GM04504 (cell line): Measurements from ENCODE around the gene APOL3.
"Not testable (repeated sequence)": the region's sequence is repeated elsewhere in the genome, so short reads cannot be mapped to it uniquely, and the experiment has no call there.

Experiments
- DNase-seq: peaks from one replicate; pipeline ENCODE4 v3.0.0-alpha.2; 2012; ENCODE audit warnings: low read depth

Gene APOL3

DNA sequence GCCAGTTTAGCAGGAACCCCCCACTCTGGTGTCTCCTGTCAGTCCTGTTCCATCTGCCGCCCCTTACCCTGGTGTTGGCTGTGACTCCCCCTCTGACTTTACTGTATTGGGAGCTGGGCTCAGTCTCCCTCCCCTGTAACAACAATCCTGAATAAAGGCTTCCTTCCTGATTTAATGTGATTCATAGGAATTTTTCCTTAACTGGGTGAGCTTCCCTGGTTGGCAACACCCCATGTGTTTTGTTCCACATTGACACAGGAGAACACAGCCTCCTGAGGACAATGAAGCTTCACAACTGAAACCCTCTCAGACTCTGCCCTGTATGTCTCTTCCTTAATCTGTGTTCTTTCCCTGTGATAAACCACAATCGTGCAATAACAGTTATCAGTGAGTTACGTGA lies 32.6 kb upstream of the APOL3 start:
- DNase-seq = no peak

DNA sequence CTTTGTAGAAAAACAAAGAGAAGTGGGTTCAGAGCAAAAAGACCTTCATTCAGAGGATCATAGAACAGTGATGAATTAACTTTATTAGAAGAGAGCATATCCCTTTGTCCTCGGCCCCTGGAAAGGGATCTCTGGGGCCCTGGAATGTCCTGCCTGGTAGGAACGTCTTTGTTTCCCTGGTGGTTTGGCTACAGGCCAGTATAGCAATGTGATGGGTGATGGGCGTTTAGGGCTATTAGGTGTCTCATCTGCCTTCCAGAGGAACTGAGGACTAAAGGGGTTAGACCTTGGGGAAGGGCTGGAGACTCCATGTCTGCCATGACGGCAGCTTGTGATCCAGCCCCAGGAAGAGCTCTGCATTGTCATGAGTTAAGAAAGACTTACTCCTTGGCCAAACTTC lies 32.0 kb upstream of the APOL3 start:
- DNase-seq = no peak

DNA sequence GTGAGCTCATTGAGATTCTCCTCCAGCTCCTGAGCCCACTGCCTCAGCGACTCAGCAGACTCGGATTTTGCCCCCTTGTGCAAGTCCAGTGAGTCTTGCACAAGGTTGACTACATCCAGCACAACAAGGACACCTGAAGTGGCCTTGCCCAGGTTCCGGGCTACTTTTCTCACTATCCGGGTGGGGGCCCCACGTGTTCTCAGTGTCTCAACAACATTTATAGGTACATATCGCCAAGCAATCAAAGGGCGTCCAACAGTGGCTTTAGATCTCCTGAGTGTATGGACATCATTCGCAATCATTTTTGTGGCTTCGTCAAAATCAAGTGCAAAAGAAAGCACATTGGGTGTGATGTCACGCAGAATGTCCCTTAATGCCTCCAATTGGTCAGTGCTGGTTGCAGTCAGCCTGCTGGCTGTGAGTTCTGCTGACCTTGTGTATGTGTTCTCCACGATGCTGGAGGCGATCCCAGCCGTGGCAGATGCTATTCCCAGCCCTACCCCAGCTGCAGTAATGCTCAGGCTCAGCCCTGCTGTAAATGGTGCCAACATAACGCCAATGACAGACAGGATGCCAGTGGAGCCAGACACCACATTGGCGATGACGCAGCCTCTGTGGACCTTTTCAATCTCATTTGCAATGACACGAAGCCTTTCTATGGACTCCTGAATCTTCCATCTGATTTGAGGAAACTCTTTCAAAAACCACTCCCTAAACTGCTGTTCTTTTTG lies 30.7 kb upstream of the APOL3 start:
- peak; percentile 72 for DNase-seq

DNA sequence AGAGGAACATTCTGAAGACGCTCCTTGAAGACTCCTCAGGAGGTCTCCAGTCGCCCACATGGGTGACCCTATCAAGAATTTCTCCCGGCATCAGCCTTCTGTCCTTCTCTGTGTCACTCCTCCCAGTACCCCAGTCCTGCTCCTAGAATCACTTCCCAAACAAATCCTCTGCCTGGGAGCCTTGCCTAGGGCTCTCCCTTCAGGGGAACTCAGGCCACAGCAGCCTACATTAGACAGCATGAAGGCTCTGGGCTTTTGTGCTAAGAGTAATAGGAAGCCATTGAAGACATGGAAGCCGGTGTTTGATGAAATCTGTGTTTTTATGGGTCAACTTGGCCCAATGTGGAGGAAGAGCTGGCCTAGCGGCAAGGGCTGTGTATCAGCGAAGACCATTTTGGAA lies 27.3 kb upstream of the APOL3 start:
- not testable (repeated sequence) for DNase-seq

DNA sequence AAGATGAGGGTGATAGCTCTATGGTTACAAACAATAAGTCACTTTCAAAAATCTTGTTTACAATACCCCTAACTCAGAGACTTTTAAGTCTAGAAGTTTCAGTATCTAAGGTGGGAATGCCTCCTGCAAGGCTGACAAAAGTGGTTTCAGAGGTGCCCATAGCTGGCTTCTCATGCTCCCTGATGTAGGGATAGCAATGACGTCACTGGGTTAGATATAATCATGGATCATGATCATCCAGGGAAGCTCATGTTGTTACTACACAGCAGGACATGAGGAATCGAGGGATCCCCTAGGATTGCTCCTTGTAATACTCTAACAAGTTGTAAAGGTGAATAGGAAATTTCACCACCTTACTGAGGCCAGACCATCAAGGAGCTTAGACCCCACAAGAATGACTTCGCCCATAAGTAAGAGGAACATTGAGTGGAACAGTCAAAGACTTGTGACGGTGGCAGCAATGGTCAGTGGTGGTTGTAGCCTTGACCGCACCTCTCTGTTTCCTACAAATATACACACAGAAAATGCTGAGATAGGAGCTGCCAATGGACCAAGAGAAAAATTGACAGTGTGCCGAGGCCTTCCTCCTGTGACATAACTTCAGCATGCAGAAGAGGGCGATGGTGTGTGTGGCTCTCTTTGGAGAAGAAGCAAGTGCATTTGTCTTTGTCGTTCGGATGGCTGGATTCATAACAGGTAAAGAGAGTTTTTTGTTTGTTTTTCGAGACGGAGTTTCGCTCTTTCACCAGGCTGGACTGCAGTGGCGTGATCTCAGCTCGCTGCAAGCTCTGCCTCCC lies 25.5 kb upstream of the APOL3 start:
- DNase-seq = no peak

DNA sequence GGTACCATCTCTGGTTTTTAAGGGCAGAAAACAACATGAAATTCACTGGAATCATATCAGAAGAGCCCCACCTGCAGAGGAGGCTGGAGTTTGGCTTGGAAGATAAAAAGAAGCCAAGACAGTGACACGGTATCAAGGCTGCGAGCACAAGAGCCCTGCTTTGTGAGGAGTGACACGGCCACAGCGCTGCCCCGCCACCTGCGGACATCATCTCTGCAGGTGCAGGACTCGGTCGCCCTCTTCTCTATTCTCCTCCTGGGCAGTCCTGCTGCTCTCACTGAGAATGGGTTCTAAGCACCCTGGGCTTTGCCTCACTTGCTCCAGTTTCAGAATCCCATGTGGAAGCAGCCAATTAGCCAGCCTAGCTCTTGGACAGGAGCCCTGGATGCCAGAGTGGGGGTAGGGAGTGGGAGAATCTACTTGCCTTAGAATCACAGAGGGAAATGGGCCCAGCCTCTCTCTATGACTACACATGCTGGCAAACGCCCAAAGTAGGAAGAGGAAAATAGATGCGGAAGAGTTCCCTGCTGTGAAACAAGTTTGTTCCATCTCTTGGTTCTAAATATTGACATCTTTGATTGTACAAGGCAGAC lies 24.0 kb upstream of the APOL3 start:
- no peak for DNase-seq

DNA sequence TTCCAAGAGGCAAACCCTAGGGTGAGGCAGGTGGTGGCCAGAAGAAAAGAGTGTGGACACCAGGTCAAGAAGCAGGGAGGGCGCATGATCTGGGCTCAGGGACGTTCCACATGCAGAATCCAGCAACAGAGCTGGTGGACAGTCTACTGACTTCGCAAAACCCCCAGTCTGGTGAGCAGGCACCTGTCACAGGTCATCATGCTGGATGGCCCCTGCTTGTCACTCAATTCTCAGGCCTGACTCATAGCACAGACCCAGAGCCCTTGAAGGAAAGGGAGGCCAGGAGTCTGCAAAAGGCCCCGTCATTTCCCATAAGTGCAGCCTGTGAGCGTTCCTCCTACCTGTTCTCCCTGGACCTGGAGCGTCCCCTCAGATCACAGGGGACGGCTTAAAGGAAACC lies 22.9 kb upstream of the APOL3 start:
- no peak for DNase-seq

DNA sequence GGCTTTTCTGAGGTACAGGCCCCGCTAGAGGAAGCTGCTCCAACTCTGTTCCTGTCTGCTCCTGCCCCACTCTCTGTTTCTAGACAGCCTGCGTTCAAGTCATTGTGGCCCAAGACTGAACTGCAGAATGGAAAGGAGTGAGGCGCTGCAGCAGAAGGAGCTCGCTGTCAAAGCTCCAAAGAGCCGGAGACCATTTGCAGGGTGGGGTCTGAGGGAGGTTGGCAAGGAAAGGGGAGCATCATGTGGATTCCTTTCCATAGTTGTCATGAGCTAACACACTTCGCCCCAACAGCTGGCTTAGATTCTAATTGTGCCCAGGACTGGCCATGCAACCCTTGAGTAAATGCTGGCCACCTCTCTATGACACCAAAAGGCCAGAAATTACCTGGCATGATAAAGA lies 22.3 kb upstream of the APOL3 start:
- DNase-seq = no peak

DNA sequence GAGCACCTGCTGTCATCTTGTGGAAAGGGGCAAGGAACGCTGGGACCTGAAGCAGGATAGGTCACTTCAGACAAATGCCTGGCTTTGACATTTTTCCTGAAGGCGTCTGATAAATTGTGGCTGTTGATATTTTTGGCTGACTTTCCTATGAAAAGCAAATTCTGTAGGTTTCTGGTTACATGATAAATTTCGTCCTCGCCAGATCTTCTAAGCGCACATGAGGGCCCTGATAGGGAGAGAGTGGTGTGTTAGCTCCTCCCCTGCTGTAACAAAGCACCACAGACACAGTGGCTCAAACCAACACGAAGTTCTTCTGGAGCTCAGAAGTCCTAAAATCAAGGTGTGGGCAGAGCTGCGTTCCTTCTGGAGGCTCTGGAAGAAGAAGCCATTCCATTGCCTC lies 21.5 kb upstream of the APOL3 start:
- no peak for DNase-seq

DNA sequence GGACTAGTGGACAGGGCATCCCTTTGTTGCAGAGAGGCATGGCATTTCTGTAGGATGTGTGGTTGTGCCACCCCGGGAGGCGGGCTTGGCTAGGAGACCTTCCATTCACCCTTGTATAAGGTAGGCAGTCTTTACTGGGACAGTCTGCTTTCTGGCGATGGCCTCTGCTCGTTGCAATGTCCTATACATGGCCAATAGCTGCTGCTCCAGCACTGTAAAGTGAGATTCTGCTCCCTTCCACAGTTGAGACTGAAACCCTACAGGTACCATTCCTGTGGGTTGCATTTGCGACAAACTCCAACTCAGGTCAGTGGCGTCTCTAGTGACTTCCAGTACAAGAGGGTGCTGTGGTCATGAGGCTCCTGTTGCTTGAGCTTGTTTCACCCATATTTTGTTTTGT lies 20.4 kb upstream of the APOL3 start:
- no peak for DNase-seq

DNA sequence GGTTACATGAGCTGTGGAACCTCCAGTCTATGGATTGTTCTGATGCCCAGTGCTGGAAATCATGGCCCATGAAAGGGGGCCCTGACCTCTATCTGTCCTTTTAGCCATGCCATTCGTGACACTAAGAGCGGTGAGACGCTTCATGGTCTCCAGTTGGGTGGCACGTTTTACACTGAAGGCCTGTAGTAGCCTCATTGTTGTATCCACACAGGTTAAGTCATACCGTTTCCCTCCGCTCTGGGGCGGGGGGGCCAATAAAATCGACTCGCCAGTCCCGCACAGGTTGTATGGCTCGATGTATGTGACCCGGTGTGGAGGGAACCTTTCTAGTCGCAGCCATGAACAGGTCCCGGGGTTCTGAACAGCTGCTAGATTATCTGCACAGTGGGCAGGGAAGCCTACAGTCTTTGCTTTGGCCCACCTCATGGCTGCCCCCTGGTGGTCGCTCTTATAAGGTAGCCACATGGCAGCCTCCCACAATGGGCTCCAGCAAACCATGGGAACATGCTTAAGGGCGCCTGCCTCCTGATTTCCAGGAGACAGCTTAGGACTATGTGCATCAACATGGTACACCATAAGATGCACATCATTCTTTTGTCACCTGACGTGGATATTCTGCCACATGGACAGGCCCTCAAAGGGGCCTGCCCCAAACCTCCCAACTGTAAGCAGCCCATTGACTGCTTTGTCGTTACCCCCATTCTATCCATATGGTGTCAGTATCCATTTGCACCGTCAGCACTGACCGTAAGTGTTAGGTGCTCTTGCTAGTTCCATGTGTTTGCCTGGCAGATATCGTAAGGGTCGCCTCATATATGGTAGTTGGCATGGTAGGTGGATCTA lies 19.7 kb upstream of the APOL3 start:
- no peak for DNase-seq

DNA sequence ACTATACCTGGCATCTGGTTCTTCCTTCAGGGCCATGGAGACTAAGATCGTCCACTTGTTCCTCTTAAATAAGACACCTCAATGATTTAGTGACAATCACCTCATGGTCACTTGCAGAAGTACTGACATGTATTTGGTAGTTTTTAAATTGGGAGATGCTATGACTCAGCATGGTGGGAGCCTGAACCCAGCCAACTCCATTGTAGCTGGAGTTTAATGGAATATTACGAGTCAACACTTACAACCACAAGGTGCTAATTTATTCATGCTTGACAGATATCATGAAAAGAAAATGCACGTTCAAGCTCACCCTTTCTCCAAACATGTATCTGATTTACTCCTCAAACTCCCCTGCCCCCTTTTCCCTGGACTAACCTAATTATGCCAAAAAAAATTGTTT lies 16.6 kb upstream of the APOL3 start:
- no peak for DNase-seq

DNA sequence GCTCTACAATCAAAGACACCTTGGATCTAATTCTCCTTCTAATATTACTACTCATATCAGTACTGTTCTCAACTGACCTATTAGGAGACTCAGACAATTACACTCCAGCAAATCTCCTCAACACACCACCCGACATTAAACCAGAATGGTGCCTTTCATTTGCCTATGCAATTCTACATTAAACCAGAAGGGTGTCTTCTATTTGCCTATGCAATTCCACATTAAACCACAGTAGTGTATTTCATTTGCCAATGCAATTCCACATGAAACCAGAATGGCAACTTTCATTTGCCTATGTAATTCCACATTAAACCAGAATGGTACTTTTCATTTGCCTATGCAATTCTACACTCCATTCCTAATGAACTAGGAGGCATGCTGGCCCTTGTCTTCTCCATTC lies 15.3 kb upstream of the APOL3 start:
- DNase-seq = no peak

DNA sequence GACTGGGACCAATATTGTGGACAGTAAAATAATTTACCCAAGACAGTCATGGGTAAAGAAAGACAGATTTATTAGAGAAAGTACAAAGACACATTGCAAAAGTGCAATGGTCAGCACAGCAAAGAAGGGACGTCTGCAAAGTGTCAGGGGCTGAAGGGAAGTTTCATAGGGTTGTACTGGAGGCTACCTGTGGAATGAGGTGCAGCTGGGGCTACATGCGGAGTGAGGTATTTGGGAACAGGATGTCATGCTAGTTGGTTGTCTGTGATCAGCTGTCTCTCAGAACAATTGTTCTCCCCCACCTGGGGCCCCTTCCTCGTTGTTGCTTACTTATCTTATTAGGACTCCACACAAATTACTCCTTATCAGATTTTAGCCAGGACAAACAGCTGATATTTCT lies 11.4 kb upstream of the APOL3 start:
- no peak for DNase-seq

DNA sequence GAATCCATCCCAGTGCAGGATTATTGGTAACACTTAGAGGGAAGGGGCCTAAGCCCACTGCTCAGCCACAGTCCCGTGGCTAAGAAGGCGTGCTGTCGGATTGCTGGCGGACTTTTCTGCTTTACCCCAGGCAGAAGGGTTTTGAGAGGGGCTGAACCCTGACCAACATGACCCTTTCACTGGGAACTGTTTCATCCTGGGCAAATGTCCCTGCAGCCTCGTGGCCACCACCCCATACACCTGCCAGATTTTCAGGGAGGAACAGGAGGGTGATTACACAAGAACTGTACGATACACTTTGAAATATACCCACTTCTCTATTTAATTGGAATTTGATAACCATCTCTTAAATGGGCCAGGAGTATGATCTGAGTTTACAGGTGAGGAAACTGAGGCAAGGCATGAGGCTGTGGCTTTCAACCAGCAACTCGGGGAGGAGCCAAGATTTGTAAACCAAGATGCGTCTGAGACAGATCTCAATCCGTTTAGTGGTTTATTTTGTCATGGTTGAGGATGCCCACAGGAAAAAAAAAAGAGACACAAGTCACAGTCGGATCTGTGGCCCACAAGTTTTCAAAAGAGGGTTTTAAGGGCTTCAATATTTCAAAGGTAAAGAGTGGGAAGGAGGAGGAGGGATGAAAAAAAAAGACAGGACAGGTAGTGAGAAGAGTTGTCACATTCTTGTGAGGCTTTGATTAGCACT lies 6.1 kb upstream of the APOL3 start:
- DNase-seq = no peak

DNA sequence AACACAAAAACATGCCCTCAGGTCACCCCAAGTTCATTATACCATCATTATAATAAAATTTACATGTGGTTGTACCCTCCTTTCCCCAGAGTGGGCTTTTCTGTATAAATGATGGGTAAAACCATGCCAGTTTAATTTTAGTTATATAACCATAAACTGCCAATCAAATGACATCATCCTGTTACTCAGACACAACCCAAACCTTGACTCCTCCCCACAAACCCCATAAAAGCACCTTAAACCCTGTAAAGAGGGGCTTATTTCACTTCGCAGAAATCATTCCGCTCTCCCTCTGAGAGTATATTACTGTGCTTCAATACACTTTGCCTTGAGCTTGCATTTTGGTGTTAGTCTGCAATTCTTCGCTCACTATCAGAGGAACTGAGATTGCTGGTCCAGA lies 5.5 kb upstream of the APOL3 start:
- DNase-seq = no peak

DNA sequence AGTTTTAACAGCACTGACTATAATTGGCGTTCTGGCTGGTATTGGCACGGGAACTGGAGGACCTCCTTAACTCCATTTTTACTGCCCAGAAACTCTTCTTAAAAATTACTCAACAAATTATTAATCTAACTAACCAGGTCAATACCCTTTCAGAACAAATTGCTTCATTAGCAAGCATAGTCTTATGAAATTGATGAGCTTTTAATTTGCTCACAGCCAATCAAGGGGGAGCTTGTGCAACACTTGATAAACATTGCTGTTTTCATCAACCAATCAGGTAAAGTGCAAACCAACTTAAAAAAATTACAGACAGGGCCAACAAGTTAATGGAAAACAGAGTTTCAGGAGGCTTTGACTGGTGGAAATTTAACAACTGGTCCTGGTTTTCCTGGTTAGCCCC lies 4.6 kb upstream of the APOL3 start:
- no peak for DNase-seq

DNA sequence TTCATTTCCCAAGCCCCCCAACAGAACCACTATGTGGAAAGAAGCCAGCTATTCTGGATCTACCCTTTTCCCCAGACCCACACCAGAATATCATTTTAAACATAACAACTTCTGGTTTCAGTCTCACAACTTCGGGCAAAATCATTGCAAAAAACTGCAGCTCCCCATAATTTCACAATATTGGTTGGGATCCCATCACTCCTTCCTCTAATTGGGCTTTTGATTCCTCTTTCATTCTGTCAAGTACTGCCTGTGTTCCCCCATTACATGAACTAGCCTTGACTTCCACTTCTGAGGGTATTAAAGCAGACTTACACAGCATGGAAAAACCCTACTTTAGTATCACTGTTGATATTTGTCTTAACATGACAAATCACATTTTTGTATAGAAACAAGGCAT lies 4.1 kb upstream of the APOL3 start:
- DNase-seq = no peak

DNA sequence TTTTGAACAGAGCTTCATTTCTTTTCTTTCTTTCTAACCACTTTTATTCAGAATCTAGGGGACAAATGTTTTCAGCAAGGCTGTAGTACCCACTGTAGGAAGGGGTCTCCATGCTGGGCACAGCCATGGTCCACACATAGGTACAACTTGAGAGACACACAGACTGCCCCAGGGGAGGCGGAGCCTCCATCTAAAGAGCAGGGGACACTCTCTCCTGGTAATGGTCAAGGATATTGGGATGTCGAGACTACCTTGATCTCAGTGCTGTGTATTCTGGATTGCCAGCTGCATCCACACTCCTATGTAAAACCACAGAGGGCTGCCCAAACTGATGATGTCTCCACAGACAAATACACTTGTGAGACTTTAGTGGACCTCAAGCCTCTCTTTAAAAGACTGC lies 2.9 kb upstream of the APOL3 start:
- no peak for DNase-seq

DNA sequence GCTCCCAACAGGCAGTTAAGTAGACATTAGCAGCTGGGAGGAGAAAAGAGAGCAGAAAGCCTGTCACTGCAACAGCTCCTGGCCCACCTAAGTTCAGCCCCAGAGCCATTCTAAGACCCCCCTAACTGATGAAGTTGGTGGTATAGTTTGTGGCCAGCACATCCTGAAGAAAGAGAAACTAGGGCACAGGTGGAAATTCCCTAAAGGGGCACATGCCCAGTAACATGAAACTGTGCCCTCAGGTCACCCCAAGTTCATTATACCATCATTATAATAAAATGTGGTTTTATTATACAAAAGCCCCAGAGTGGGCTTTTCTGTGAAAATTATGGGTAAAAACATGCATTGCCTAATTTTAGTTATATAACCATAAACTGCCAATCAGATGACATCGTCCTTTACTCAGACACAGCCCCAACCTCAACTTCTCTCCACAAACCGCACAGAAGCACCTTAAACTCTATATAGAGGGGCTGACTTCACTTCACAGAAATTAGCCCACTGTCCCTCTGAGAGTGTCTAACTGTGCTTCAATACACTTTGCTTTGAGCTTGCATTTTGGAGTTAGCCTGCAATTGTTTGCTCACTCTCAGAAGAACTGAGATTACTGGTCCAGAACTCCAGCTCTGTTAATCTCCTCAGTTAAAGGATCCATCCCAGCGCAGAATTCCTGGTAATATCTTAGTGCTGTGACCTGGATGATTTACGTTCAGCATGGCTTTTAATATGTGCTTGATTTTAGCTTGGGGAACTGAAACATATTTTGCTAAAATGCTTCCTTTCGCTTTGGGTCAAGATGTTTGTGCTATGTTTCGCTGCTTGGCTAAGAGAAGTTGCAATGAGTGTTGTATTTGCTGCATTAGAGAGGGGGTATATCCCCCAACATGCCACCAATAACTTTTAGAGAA lies 1.8 kb upstream of the APOL3 start:
- DNase-seq = no peak

DNA sequence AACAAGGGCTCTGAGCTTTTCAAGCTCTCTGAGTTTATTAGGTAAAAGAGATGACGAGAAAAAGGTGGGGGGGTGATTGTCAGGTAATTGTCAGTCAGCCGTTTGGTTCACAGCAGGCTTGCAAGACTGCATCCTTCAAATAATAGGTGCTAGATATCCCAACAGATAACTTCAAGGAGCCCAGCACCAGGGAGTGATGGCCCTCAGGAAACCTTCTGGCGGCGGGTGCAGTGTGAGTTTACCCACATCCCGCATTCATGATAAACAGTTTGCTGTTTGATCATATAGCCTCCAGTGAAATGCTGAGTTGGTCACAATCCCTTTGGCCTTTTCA lies 1.2 kb upstream of the APOL3 start:
- DNase-seq = not testable (repeated sequence)
